Measurements from ENCODE around the gene B3GALT5. TPM values are rescaled to one million over a fixed set of nuclear protein-coding genes. Genes with fewer than 3 reads are reported as not detected.

Gene B3GALT5
- total and polyA plus RNA-seq, 2 experiments from 2014 or later = 3.1 to 7.0 TPM

GRCh38 chr21:39630827-39631226, 18.1 kb downstream of the B3GALT5 start:
- no peaks in the 10 kb centered on the region for H3K27me3 ChIP-seq
- no peak overlapping the region for H3K4me2 ChIP-seq
- H3K9me2 ChIP-seq (replicated peaks; ENCODE audit: insufficient read depth) = no peaks in the 10 kb centered on the region
- no peak overlapping the region for H3K4me3 ChIP-seq
- no peak overlapping the region for H2AFZ ChIP-seq
- no peaks in the 10 kb centered on the region for H3K9me3 ChIP-seq (ENCODE audit: low read depth)
- no peaks in the 10 kb centered on the region for H3K36me3 ChIP-seq (replicated peaks; ENCODE audit: insufficient read depth, low read depth)
- DNase-seq (ENCODE audit: low spot score) = no peak
- H4K20me1 ChIP-seq (ENCODE audit: insufficient read depth, poor library complexity, severe bottlenecking) = no peaks in the 10 kb centered on the region
- H3K4me1 ChIP-seq (ENCODE audit: insufficient read depth) = peaks cover 25% of the 10 kb centered on the region
- no peak overlapping the region for H3K27ac ChIP-seq
- TF ChIP-seq EZH2 (IDR thresholded peaks at IDR 0.05; ENCODE audit: borderline replicate concordance) = no peak
- no peak for TF ChIP-seq EZH2phosphoT487 (IDR thresholded peaks at IDR 0.05; ENCODE audit: low read depth, severe bottlenecking, unreplicated experiment)
- TF ChIP-seq CTCF (IDR thresholded peaks at IDR 0.05; ENCODE audit: poor library complexity) = peak; percentile 16
- peaks cover 8% of the 10 kb centered on the region for H3K79me2 ChIP-seq
- WGBS (ENCODE audit: low lambda C conversion rate, missing lambda C conversion rate) = 86% methylated on average over 2 of the region's 2 CpGs

GRCh38 chr21:39631842-39632562, 19.3 kb downstream of the B3GALT5 start:
- Histone ChIP-seq H3K36me3 (replicated peaks; ENCODE audit: insufficient read depth, low read depth) (no peaks in the 10 kb centered on the region), H3K4me3 (no peak overlapping the region), H3K4me2 (peak overlapping the region; percentile 53), H3K4me1 (ENCODE audit: insufficient read depth) (peaks cover 25% of the 10 kb centered on the region), H2AFZ (no peak overlapping the region), H3K9me3 (ENCODE audit: low read depth) (no peaks in the 10 kb centered on the region), H4K20me1 (ENCODE audit: insufficient read depth, poor library complexity, severe bottlenecking) (no peaks in the 10 kb centered on the region), H3K27me3 (no peaks in the 10 kb centered on the region), H3K79me2 (peaks cover 12% of the 10 kb centered on the region), H3K27ac (peak overlapping the region; percentile 88), H3K9me2 (replicated peaks; ENCODE audit: insufficient read depth) (no peaks in the 10 kb centered on the region)
- no peak for DNase-seq (ENCODE audit: low spot score)
- WGBS (ENCODE audit: low lambda C conversion rate, missing lambda C conversion rate) = 74% methylated on average over 10 of the region's 10 CpGs
- TF ChIP-seq EZH2phosphoT487 (IDR thresholded peaks at IDR 0.05; ENCODE audit: low read depth, severe bottlenecking, unreplicated experiment) (no peak), EZH2 (IDR thresholded peaks at IDR 0.05; ENCODE audit: borderline replicate concordance) (no peak)

- H3K27ac ChIP-seq = peak overlapping the region; percentile 88
- H3K4me1 ChIP-seq (ENCODE audit: insufficient read depth) = peaks cover 30% of the 10 kb centered on the region
- peak overlapping the region; percentile 53 for H3K4me2 ChIP-seq
- WGBS (ENCODE audit: low lambda C conversion rate, missing lambda C conversion rate) = 100% methylated on average over 1 of the region's 1 CpG
- no peak overlapping the region for H3K4me3 ChIP-seq
- no peaks in the 10 kb centered on the region for H3K9me3 ChIP-seq (ENCODE audit: low read depth)
- H4K20me1 ChIP-seq (ENCODE audit: insufficient read depth, poor library complexity, severe bottlenecking) = no peaks in the 10 kb centered on the region
- no peak for TF ChIP-seq EZH2phosphoT487 (IDR thresholded peaks at IDR 0.05; ENCODE audit: low read depth, severe bottlenecking, unreplicated experiment)
- TF ChIP-seq EZH2 (IDR thresholded peaks at IDR 0.05; ENCODE audit: borderline replicate concordance) = no peak
- no peak for TF ChIP-seq CTCF (IDR thresholded peaks at IDR 0.05; ENCODE audit: poor library complexity)
- no peaks in the 10 kb centered on the region for H3K36me3 ChIP-seq (replicated peaks; ENCODE audit: insufficient read depth, low read depth)
- no peak overlapping the region for H2AFZ ChIP-seq
- peaks cover 12% of the 10 kb centered on the region for H3K79me2 ChIP-seq
- H3K9me2 ChIP-seq (replicated peaks; ENCODE audit: insufficient read depth) = no peaks in the 10 kb centered on the region
- no peaks in the 10 kb centered on the region for H3K27me3 ChIP-seq
- DNase-seq (ENCODE audit: low spot score) = peak; percentile 59
Measured at GRCh38 chr21:39632796-39633442, 20.2 kb downstream of the B3GALT5 start.

GRCh38 chr21:39633770-39634181, 21.0 kb downstream of the B3GALT5 start:
- no peak overlapping the region for H2AFZ ChIP-seq
- H3K27me3 ChIP-seq = no peaks in the 10 kb centered on the region
- peak; percentile 61 for DNase-seq (ENCODE audit: low spot score)
- H3K79me2 ChIP-seq = peaks cover 12% of the 10 kb centered on the region
- 57% methylated on average over 5 of the region's 5 CpGs for WGBS (ENCODE audit: low lambda C conversion rate, missing lambda C conversion rate)
- TF ChIP-seq EZH2 (IDR thresholded peaks at IDR 0.05; ENCODE audit: borderline replicate concordance) = no peak
- TF ChIP-seq CTCF (IDR thresholded peaks at IDR 0.05; ENCODE audit: poor library complexity) = no peak
- H3K4me3 ChIP-seq = no peak overlapping the region
- H3K9me2 ChIP-seq (replicated peaks; ENCODE audit: insufficient read depth) = no peaks in the 10 kb centered on the region
- peak overlapping the region; percentile 53 for H3K4me2 ChIP-seq
- no peaks in the 10 kb centered on the region for H3K9me3 ChIP-seq (ENCODE audit: low read depth)
- peaks cover 37% of the 10 kb centered on the region for H3K4me1 ChIP-seq (ENCODE audit: insufficient read depth)
- peak overlapping the region; percentile 88 for H3K27ac ChIP-seq
- no peaks in the 10 kb centered on the region for H3K36me3 ChIP-seq (replicated peaks; ENCODE audit: insufficient read depth, low read depth)
- H4K20me1 ChIP-seq (ENCODE audit: insufficient read depth, poor library complexity, severe bottlenecking) = no peaks in the 10 kb centered on the region
